Tibial nerve (tissue), 4 donors: ENCODE data around the gene PCSK6.

ENCODE experiments used
- EP300 ChIP-seq, 2 donors: sonication (generic); formaldehyde crosslinking; IDR thresholded peaks; one replicate each; pipeline ENCODE4 v1.6.1; 2017; ENCODE audit warnings: antibody characterized with exemption in 2 of 2, mild to moderate bottlenecking in 1 of 2
- TF ChIP-seq, protein P1 (sequence below), 5 experiments: fragments of 200-600 bp in 3 of 5; fragments of 450-650 bp in 2 of 5; sonication (generic) in 3 of 5; IDR thresholded peaks; one replicate each; pipeline ENCODE4 v1.5.1; 2016 to 2019; ENCODE audit warnings: antibody characterized with exemption in 5 of 5, mild to moderate bottlenecking in 3 of 5, moderate library complexity in 2 of 5

DNA sequence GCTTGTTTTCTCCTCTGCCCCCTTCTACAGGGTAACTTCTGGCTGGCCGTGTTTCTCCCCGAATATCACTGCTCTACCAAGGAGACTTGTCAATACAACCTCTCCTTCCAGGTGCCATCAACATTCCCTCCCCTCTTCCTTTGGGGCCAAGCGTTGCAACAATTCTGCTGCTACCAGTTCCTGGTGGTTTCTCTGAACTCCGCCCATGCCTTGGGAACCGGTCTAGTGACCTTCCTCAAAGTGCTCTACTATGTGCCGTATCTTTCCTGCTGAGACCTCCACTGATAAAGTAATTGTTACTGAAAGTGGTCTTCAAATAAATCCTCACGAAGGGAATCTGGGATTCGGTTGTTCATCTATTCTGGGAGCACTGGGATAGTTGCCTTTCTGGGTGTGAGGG lies 26.2 kb downstream of the PCSK6 start:
- TF ChIP-seq, protein P1, sequence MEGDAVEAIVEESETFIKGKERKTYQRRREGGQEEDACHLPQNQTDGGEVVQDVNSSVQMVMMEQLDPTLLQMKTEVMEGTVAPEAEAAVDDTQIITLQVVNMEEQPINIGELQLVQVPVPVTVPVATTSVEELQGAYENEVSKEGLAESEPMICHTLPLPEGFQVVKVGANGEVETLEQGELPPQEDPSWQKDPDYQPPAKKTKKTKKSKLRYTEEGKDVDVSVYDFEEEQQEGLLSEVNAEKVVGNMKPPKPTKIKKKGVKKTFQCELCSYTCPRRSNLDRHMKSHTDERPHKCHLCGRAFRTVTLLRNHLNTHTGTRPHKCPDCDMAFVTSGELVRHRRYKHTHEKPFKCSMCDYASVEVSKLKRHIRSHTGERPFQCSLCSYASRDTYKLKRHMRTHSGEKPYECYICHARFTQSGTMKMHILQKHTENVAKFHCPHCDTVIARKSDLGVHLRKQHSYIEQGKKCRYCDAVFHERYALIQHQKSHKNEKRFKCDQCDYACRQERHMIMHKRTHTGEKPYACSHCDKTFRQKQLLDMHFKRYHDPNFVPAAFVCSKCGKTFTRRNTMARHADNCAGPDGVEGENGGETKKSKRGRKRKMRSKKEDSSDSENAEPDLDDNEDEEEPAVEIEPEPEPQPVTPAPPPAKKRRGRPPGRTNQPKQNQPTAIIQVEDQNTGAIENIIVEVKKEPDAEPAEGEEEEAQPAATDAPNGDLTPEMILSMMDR (IDR thresholded peaks at IDR 0.05) = no peak
- no peak for TF ChIP-seq EP300 (IDR thresholded peaks at IDR 0.05)
